Transverse colon (tissue), 4 donors: ENCODE results near the gene SLX4IP.
"Not testable (repeated sequence)": the region's sequence is repeated elsewhere in the genome, so short reads cannot be mapped to it uniquely, and the experiment has no call there.

Experiments
- CTCF ChIP-seq, 5 experiments: fragments of 200-600 bp in 3 of 5; fragments of 450-650 bp in 2 of 5; sonication (generic) in 3 of 5; IDR thresholded peaks; 1 replicate in 2 of 5; 2 replicates in 3 of 5; pipeline ENCODE4 v1.5.1; 2016 to 2017; ENCODE audit warnings: antibody characterized with exemption in 5 of 5, inconsistent platforms in 3 of 5, mild to moderate bottlenecking in 2 of 5, moderate library complexity in 1 of 5
- EP300 ChIP-seq: sonication (generic); formaldehyde crosslinking; IDR thresholded peaks from one replicate; pipeline ENCODE4 v1.6.1; 2017; ENCODE audit warnings: antibody characterized with exemption, low read depth
- POLR2A ChIP-seq: fragments of 450-650 bp; IDR thresholded peaks from one replicate; pipeline ENCODE4 v1.6.1; 2016; ENCODE audit warnings: antibody characterized with exemption, mild to moderate bottlenecking, moderate library complexity
- POLR2AphosphoS5 ChIP-seq, 3 donors: sonication (generic); formaldehyde crosslinking; IDR thresholded peaks; one replicate each; pipeline ENCODE4 v1.6.1; 2016; ENCODE audit warnings: antibody characterized with exemption in 3 of 3

DNA sequence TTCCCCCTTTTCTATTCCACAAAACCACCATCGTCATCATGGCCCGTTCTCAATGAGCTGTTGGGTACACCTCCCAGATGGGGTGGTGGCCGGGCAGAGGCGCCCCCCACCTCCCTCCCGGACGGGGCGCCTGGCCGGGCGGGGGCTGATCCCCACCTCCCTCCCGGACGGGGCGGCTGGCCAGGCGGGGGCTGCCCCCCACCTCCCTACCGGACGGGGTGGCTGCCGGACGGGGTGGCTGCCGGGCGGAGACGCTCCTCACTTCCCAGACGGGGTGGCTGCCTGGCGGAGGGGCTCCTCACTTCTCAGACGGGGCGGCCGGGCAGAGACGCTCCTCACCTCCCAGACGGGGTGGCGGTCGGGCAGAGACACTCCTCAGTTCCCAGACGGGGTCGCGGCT lies 40.4 kb upstream of the SLX4IP start:
- not testable (repeated sequence) for TF ChIP-seq POLR2AphosphoS5 (IDR thresholded peaks at IDR 0.05); CTCF (IDR thresholded peaks at IDR 0.05); POLR2A; EP300
